Upper lobe of left lung (tissue), 6 donors: ENCODE results near the gene CHIT1. TPM values are rescaled to one million over a fixed set of nuclear protein-coding genes. Genes with fewer than 3 reads are reported as not detected.

Source experiments
- ATAC-seq, 2 donors: fragments of 200-7000 bp; cut with Tn5 transposase; one replicate each; pipeline ENCODE4 v1.9.1; 2022; ENCODE audit warnings: mild to moderate bottlenecking in 2 of 2, moderate library complexity in 2 of 2; ENCODE audit not compliant: low FRiP score in 2 of 2
- DNase-seq, 2 donors: peaks; one replicate each; pipeline ENCODE4 v3.0.0-alpha.2; 2019 to 2020
- H3K27ac ChIP-seq, 4 donors: fragments of 200-600 bp; sonication (generic); one replicate each; pipeline ENCODE4 v1.5.1; 2016 to 2019
- H3K27me3 ChIP-seq, 4 donors: fragments of 200-600 bp; sonication (generic); one replicate each; pipeline ENCODE4 v1.5.1; 2017 to 2019
- H3K36me3 ChIP-seq, 4 donors: fragments of 200-600 bp; sonication (generic); one replicate each; pipeline ENCODE4 v1.5.1; 2016 to 2019
- H3K4me1 ChIP-seq, 4 donors: fragments of 200-600 bp; sonication (generic); one replicate each; pipeline ENCODE4 v1.5.1; 2018 to 2019
- H3K4me3 ChIP-seq, 4 donors: fragments of 200-600 bp; sonication (generic); one replicate each; pipeline ENCODE4 v1.5.1; 2017 to 2019; ENCODE audit warnings: mild to moderate bottlenecking in 2 of 4, moderate library complexity in 1 of 4
- H3K9me3 ChIP-seq, 4 donors: fragments of 200-600 bp; sonication (generic); one replicate each; pipeline ENCODE4 v1.5.1; 2018 to 2019
- EP300 ChIP-seq, 4 donors: sonication (generic); formaldehyde crosslinking; IDR thresholded peaks; one replicate each; pipeline ENCODE4 v1.5.1; 2017; ENCODE audit warnings: antibody characterized with exemption in 4 of 4, control low read depth in 2 of 4
- POLR2A ChIP-seq, 4 donors: fragments of 450-650 bp; IDR thresholded peaks; one replicate each; pipeline ENCODE4 v1.5.1; 2016 to 2017; ENCODE audit warnings: antibody characterized with exemption in 4 of 4, mild to moderate bottlenecking in 2 of 4
- POLR2AphosphoS5 ChIP-seq, 2 donors: sonication (generic); formaldehyde crosslinking; IDR thresholded peaks; one replicate each; pipeline ENCODE4 v1.5.1; 2017; ENCODE audit warnings: antibody characterized with exemption in 2 of 2
- WGBS, 2 donors: methylation state at CpG; one replicate each; pipeline ENCODE4 v1.1.5; 2017 to 2018; 5-methylcytosine and 5-hydroxymethylcytosine counted together
- total RNA-seq, 6 donors: library from RNA; depleted of rRNA in 4 of 6; stranded (reverse); fragments of >200 nt in 4 of 6; gene quantifications; one replicate each; pipeline versions ENCODE4 v1.1.0 to v1.2.1, GENCODE V29; 2016 to 2021
- TF ChIP-seq, protein P1 (sequence below), 6 experiments: fragments of 450-650 bp in 4 of 6; fragments of 200-600 bp in 2 of 6; sonication (generic) in 2 of 6; IDR thresholded peaks; one replicate each; pipeline ENCODE4 v1.5.1; 2016 to 2019; ENCODE audit warnings: antibody characterized with exemption in 6 of 6
- donor health status: DM: no; HTN: no; CAD: no; lungs with moderate emphysema.
- donor health status: DM: no; HTN: yes; CAD: no; lungs with severe emphysema.

The CHIT1 gene
- total RNA-seq, 6 donors from 2014 or later: 2.0 to 97.4 (median 3.7) TPM

DNA sequence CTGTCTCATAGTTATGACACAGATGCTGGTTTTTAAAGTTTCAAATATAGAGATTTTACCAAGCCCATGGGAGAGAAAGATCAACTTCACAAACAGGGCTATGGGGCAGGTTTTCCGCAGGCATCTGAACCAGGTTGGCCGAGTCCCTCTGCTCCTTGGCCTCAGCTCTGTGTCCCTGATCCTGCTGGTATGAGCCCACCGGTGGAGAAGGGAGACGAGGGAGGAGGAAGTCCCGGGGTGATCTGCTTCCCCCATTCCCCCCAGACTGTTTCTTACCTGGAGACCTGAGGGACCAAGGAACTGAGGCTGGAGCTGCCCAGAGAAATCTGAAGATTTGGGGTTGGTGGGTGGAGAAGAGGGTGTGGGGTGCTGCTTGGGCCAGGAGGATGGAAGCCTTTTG is 46.9 kb upstream of the CHIT1 start:
- 77 to 91% methylated on average over 5 of the region's 5 CpGs for whole genome bisulfite sequencing, 2 donors
- Histone ChIP-seq H3K27ac (peak overlapping the region in 1 of 4 donors; percentile 81), H3K4me3 (no peak overlapping the region), H3K36me3 (no peaks in the 10 kb centered on the region), H3K4me1 (peaks cover 25 to 62% (median 52%) of the 10 kb centered on the region in 4 donors), H3K9me3 (no peaks in the 10 kb centered on the region), H3K27me3 (no peaks in the 10 kb centered on the region)
- no peak for ATAC-seq
- TF ChIP-seq POLR2A (IDR thresholded peaks at IDR 0.05) (no peak), POLR2AphosphoS5 (IDR thresholded peaks at IDR 0.05) (no peak), EP300 (IDR thresholded peaks at IDR 0.05) (no peak)
- TF ChIP-seq, protein P1, sequence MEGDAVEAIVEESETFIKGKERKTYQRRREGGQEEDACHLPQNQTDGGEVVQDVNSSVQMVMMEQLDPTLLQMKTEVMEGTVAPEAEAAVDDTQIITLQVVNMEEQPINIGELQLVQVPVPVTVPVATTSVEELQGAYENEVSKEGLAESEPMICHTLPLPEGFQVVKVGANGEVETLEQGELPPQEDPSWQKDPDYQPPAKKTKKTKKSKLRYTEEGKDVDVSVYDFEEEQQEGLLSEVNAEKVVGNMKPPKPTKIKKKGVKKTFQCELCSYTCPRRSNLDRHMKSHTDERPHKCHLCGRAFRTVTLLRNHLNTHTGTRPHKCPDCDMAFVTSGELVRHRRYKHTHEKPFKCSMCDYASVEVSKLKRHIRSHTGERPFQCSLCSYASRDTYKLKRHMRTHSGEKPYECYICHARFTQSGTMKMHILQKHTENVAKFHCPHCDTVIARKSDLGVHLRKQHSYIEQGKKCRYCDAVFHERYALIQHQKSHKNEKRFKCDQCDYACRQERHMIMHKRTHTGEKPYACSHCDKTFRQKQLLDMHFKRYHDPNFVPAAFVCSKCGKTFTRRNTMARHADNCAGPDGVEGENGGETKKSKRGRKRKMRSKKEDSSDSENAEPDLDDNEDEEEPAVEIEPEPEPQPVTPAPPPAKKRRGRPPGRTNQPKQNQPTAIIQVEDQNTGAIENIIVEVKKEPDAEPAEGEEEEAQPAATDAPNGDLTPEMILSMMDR (IDR thresholded peaks at IDR 0.05): no peak
- DNase-seq: no peak

DNA sequence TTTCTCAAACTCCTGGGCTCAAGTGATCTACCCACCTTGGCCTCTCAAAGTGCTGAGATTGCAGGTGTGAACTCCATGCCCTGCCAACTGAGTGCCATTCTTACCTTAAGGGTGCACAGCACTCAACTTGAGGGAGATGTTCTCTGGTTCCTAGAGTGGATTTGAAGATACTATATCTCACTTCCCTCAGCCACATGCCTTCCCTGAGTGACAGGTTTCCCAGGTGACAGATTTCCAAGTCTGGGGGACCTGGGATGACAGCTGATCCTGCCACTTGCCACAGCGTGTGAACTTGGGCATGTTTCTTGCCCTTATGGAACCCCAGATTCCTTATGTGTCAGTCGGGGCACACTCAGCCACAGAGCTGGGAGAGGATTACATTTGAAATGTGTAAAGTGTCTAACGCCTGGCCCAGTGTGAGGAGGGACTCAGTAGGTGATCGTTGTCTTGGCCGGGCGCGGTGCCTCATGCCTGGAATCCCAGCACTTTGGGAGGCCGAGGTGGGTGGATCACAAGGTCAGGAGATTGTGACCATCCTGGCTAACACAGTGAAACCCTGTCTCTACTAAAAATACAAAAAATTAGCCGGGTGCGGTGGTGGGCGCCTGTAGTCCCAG is 46.3 kb upstream of the CHIT1 start:
- Histone ChIP-seq H3K4me1 (peaks cover 25 to 66% (median 58%) of the 10 kb centered on the region in 4 donors), H3K4me3 (no peak overlapping the region), H3K27ac (peak overlapping the region in 2 of 4 donors; percentile 70 to 84), H3K27me3 (no peaks in the 10 kb centered on the region), H3K9me3 (no peaks in the 10 kb centered on the region), H3K36me3 (no peaks in the 10 kb centered on the region)
- no peak for ATAC-seq
- no peak for TF ChIP-seq EP300 (IDR thresholded peaks at IDR 0.05)
- no peak for TF ChIP-seq POLR2AphosphoS5 (IDR thresholded peaks at IDR 0.05)
- TF ChIP-seq, protein P1 (IDR thresholded peaks at IDR 0.05): no peak
- TF ChIP-seq POLR2A (IDR thresholded peaks at IDR 0.05): no peak
- 88% methylated on average over 10 to 11 of the region's 11 CpGs for WGBS, 2 donors
- peak in 1 of 2 donors; percentile 28 for DNase-seq

DNA sequence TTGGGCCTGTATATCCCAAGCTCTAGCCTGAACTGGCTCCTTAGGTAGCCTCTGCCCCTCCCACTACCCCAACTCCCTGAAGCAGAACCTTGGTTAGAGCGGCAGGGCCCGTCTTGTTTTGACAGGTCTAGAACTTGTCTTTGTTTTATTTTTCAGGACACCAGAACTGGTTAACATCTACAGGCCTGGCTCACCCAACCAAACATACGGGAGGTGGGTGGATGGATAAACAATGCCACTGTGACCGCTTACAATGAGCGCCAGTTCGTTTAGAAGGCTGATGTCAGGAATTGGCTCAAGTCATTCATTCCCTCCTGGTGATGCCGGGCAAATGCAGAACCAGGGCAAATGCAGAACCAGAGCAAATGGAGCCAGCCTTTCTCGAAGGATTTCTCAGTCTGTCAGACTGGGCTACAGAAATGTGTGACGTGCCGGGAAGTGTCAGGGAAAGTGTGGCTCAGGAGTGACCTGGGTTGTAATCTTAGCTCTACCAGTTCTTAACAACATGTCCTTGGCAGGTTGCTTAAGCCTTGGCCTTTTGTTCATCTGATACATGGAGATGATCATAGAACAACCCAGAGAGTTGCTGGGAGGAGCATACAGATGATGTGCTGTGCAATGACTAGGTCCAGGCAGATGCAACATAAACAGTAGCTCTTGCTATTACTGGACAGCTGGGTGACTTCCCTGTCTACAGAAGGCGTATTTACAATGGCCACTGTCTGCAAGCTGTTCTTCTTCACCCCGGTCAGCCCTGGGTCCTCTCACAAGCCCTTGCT is 45.3 kb upstream of the CHIT1 start:
- Histone ChIP-seq H3K36me3 (no peaks in the 10 kb centered on the region), H3K27me3 (no peaks in the 10 kb centered on the region), H3K27ac (peak overlapping the region; percentile 70 to 84 (median 79)), H3K4me3 (no peak overlapping the region), H3K9me3 (no peaks in the 10 kb centered on the region), H3K4me1 (peaks cover 25 to 68% (median 61%) of the 10 kb centered on the region in 4 donors)
- 78 to 84% methylated on average over 11 to 12 of the region's 12 CpGs for WGBS, 2 donors
- ATAC-seq (peak in 1 of 2 donors; percentile 11), DNase-seq (no peak)
- TF ChIP-seq POLR2A (IDR thresholded peaks at IDR 0.05): peak in 1 of 4 donors; percentile 9
- TF ChIP-seq, protein P1 (IDR thresholded peaks at IDR 0.05): no peak
- peak in 1 of 4 donors; percentile 23 for TF ChIP-seq EP300 (IDR thresholded peaks at IDR 0.05)
- TF ChIP-seq POLR2AphosphoS5 (IDR thresholded peaks at IDR 0.05): peak; percentile 19 to 60

DNA sequence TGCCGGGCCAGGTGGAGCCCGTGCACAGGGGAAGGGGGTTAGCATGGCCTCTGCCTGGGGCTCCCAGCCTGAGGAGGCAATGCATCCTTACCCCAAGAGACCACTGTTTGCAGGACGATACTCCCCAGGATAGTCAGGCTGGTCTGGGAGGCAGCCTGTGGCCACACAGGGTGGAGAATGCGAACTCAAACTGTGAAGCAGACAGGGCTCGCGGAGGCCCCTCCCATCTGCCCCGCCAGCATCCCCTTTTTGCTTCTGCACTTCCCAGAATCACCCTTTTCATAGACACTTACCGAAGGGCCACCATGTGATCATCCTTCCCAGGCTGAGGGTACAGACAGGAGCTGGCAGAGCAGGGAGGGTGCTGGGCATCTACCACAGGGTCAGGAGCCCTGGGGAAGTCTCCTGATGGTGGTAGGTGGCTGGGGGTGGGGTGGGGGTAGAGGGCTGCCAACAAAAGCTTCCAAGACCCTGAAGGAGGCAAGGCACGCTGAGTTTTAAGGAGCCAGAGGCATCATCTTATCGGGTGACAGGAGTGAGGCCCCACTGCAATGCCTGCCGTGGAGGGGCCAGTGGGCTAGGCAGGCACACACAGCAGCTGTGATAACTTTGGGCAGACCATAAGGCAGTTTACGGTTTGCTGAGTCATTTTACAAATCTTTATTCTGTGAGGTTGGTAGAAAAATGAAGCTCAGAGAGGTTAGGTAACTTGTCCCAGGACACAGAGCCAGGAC is 44.6 kb upstream of the CHIT1 start:
- no peaks in the 10 kb centered on the region for H3K27me3 ChIP-seq
- no peaks in the 10 kb centered on the region for H3K9me3 ChIP-seq
- 70 to 85% methylated on average over 7 to 12 of the region's 12 CpGs for WGBS, 2 donors
- TF ChIP-seq, protein P1 (IDR thresholded peaks at IDR 0.05): no peak
- TF ChIP-seq EP300 (IDR thresholded peaks at IDR 0.05): no peak
- TF ChIP-seq POLR2A (IDR thresholded peaks at IDR 0.05): peak in 1 of 4 donors; percentile 60
- TF ChIP-seq POLR2AphosphoS5 (IDR thresholded peaks at IDR 0.05): peak; percentile 17 to 49
- H3K4me1 ChIP-seq: peaks cover 25 to 68% (median 59%) of the 10 kb centered on the region in 4 donors
- peak; percentile 73 to 77 for DNase-seq
- peak overlapping the region; percentile 70 to 84 (median 79) for H3K27ac ChIP-seq
- peak; percentile 15 to 49 for ATAC-seq
- peak overlapping the region in 3 of 4 donors; percentile 17 to 38 (median 35) for H3K4me3 ChIP-seq
- H3K36me3 ChIP-seq: no peaks in the 10 kb centered on the region
